WTC11 (cell line): ENCODE data around the gene FAM50A. TPM values are rescaled to one million over a fixed set of nuclear protein-coding genes. Genes with fewer than 3 reads are reported as not detected.
A peak's percentile ranks its signal among the peaks of the same experiment; 100 is the strongest.

ENCODE experiments used
- AR ChIP-seq: fragments of 250-450 bp; sonication (Bioruptor Pico); IDR thresholded peaks from 2 replicates; pipeline ENCODE4 v1.9.0; 2021; ENCODE audit warnings: mild to moderate bottlenecking
- ATF6 ChIP-seq: sonication (generic); formaldehyde crosslinking; IDR thresholded peaks from 2 replicates; pipeline ENCODE4 v1.8.1; 2023; ENCODE audit warnings: mild to moderate bottlenecking, missing genetic modification reagents
- CREB1 ChIP-seq: sonication (generic); formaldehyde crosslinking; IDR thresholded peaks from 2 replicates; pipeline ENCODE4 v1.8.0; 2023; ENCODE audit warnings: mild to moderate bottlenecking, missing genetic modification reagents
- FOXP1 ChIP-seq: sonication (generic); formaldehyde crosslinking; IDR thresholded peaks from 2 replicates; pipeline ENCODE4 v1.8.0; 2022; ENCODE audit warnings: missing genetic modification reagents, mild to moderate bottlenecking, moderate library complexity, borderline replicate concordance
- FOXP4 ChIP-seq: sonication (generic); formaldehyde crosslinking; IDR thresholded peaks from 2 replicates; pipeline ENCODE4 v1.8.0; 2022; ENCODE audit warnings: mild to moderate bottlenecking, missing genetic modification reagents
- NFATC4 ChIP-seq: fragments of 250-450 bp; sonication (Bioruptor Pico); IDR thresholded peaks from 2 replicates; pipeline ENCODE4 v1.9.0; 2021; ENCODE audit warnings: mild to moderate bottlenecking
- NR1H2 ChIP-seq: sonication (generic); formaldehyde crosslinking; IDR thresholded peaks from 2 replicates; pipeline ENCODE4 v1.9.0; 2021; ENCODE audit warnings: mild to moderate bottlenecking, moderate library complexity, missing genetic modification reagents
- PRDM15 ChIP-seq: sonication (generic); formaldehyde crosslinking; IDR thresholded peaks from 2 replicates; pipeline ENCODE4 v1.8.0; 2022; ENCODE audit warnings: missing genetic modification reagents
- PREB ChIP-seq: sonication (generic); formaldehyde crosslinking; IDR thresholded peaks from 2 replicates; pipeline ENCODE4 v1.8.1; 2022; ENCODE audit warnings: mild to moderate bottlenecking, missing genetic modification reagents, moderate library complexity, borderline replicate concordance
- SMAD3 ChIP-seq: sonication (generic); formaldehyde crosslinking; IDR thresholded peaks from 2 replicates; pipeline ENCODE4 v1.8.0; 2022; ENCODE audit warnings: missing genetic modification reagents, mild to moderate bottlenecking, borderline replicate concordance
- SOX15 ChIP-seq: fragments of 250-450 bp; sonication (Bioruptor Pico); IDR thresholded peaks from 2 replicates; pipeline ENCODE4 v1.9.0; 2021; ENCODE audit warnings: mild to moderate bottlenecking
- TCF7 ChIP-seq: sonication (generic); formaldehyde crosslinking; IDR thresholded peaks from 2 replicates; pipeline ENCODE4 v1.8.0; 2022; ENCODE audit warnings: mild to moderate bottlenecking, low read depth, missing genetic modification reagents, moderate library complexity
- TEAD1 ChIP-seq: sonication (generic); formaldehyde crosslinking; IDR thresholded peaks from 2 replicates; pipeline ENCODE4 v1.8.0; 2022; ENCODE audit warnings: mild to moderate bottlenecking, missing genetic modification reagents
- USF1 ChIP-seq: sonication (generic); formaldehyde crosslinking; IDR thresholded peaks from 2 replicates; pipeline ENCODE4 v1.8.0; 2022; ENCODE audit warnings: mild to moderate bottlenecking, missing genetic modification reagents
- USF2 ChIP-seq: sonication (generic); formaldehyde crosslinking; IDR thresholded peaks from 2 replicates; pipeline ENCODE4 v1.8.1; 2023; ENCODE audit warnings: mild to moderate bottlenecking, missing genetic modification reagents, moderate library complexity
- ZMAT4 ChIP-seq: fragments of 250-450 bp; sonication (Bioruptor Pico); IDR thresholded peaks from 2 replicates; pipeline ENCODE4 v1.9.0; 2021; ENCODE audit warnings: mild to moderate bottlenecking
- ZNF281 ChIP-seq: sonication (generic); formaldehyde crosslinking; IDR thresholded peaks from 2 replicates; pipeline ENCODE4 v1.8.0; 2023; ENCODE audit warnings: mild to moderate bottlenecking, missing genetic modification reagents
- ZSCAN18 ChIP-seq: fragments of 250-450 bp; sonication (Bioruptor Pico); IDR thresholded peaks from 2 replicates; pipeline ENCODE4 v2.1.2; 2022; ENCODE audit warnings: mild to moderate bottlenecking, moderate library complexity
- total RNA-seq: library from RNA; stranded (reverse); gene quantifications from 3 replicates; pipeline ENCODE4 v1.2.3, GENCODE V29; 2021

Gene FAM50A
- total RNA-seq, 1 experiment from 2014 or later, result 50.2 TPM

- TF ChIP-seq PRDM15 (CRISPR knock-in tag) (no peak), ZSCAN18 (no peak), CREB1 (CRISPR knock-in tag) (peak; percentile 51; the same call in 1 of the 2 replicates), PREB (CRISPR knock-in tag) (no peak), ATF6 (CRISPR knock-in tag) (no peak), SMAD3 (CRISPR knock-in tag) (no peak), ZMAT4 (CRISPR knock-in tag) (no peak), USF2 (CRISPR knock-in tag) (0 out of 2 replicates have a peak, but pooled peaks have one; percentile 19), SOX15 (no peak), NFATC4 (CRISPR knock-in tag) (no peak), FOXP4 (CRISPR knock-in tag) (no peak; the same call in 1 of the 2 replicates), TEAD1 (peak; percentile 45), FOXP1 (0 out of 2 replicates have a peak, but pooled peaks have one; percentile 35), TCF7 (no peak), NR1H2 (CRISPR knock-in tag) (no peak), ZNF281 (CRISPR knock-in tag) (no peak), USF1 (CRISPR knock-in tag) (peak; percentile 18; the same call in 1 of the 2 replicates), AR (CRISPR knock-in tag) (0 out of 2 replicates have a peak, but pooled peaks have one; percentile 42)
Measured at GRCh38 chrX:154397888-154398667, 45.9 kb upstream of the FAM50A start, which contains the start of gene RPL10 (continued).
